SK-N-SH treated with all-trans-retinoic acid at 6 μM for 48 hours (cell line): ENCODE data around the gene SLC9B1.

ENCODE experiments used
- ATAC-seq: fragments of 200-7000 bp; cut with Tn5 transposase; 3 replicates; pipeline ENCODE4 v1.9.1; 2020; ENCODE audit warnings: mild to moderate bottlenecking, moderate library complexity
- ARNTL ChIP-seq: fragments of 450-650 bp; formaldehyde crosslinking; IDR thresholded peaks from 2 replicates; pipeline ENCODE4 v1.5.0; 2020; ENCODE audit warnings: low read depth, mild to moderate bottlenecking, moderate library complexity, borderline replicate concordance
- BACH2 ChIP-seq: fragments of 250-450 bp; sonication (Bioruptor Pico); IDR thresholded peaks from 2 replicates; pipeline ENCODE4 v1.9.0; 2021; ENCODE audit warnings: mild to moderate bottlenecking, borderline replicate concordance
- CSDC2 ChIP-seq: fragments of 250-450 bp; sonication (Bioruptor Pico); IDR thresholded peaks from 2 replicates; pipeline ENCODE4 v1.5.0; 2020; ENCODE audit warnings: mild to moderate bottlenecking, moderate library complexity
- CSRNP3 ChIP-seq: fragments of 250-450 bp; sonication (Bioruptor Pico); IDR thresholded peaks from 2 replicates; pipeline ENCODE4 v1.5.1; 2021; ENCODE audit warnings: mild to moderate bottlenecking, moderate library complexity
- ESRRG ChIP-seq: fragments of 250-450 bp; sonication (Bioruptor Pico); IDR thresholded peaks from 2 replicates; pipeline ENCODE4 v1.6.1; 2021; ENCODE audit warnings: mild to moderate bottlenecking
- GLIS3 ChIP-seq: fragments of 250-450 bp; sonication (Bioruptor Pico); IDR thresholded peaks from 2 replicates; pipeline ENCODE4 v1.5.0; 2020; ENCODE audit warnings: mild to moderate bottlenecking, moderate library complexity
- ISL1 ChIP-seq: fragments of 250-450 bp; sonication (Bioruptor Pico); IDR thresholded peaks from 2 replicates; pipeline ENCODE4 v2.1.2; 2022; ENCODE audit warnings: mild to moderate bottlenecking, moderate library complexity
- PATZ1 ChIP-seq: fragments of 250-450 bp; sonication (Bioruptor Pico); IDR thresholded peaks from 2 replicates; pipeline ENCODE4 v1.8.0; 2020; ENCODE audit warnings: mild to moderate bottlenecking, moderate library complexity, borderline replicate concordance
- PPARA ChIP-seq: fragments of 250-450 bp; sonication (Bioruptor Pico); IDR thresholded peaks from 2 replicates; pipeline ENCODE4 v1.5.0; 2020; ENCODE audit warnings: mild to moderate bottlenecking, borderline replicate concordance
- RARB ChIP-seq: fragments of 250-450 bp; sonication (Bioruptor Pico); IDR thresholded peaks from 2 replicates; pipeline ENCODE4 v1.8.0; 2021; ENCODE audit warnings: mild to moderate bottlenecking, moderate library complexity
- SNAI2 ChIP-seq: fragments of 250-450 bp; sonication (Bioruptor Pico); IDR thresholded peaks from 2 replicates; pipeline ENCODE4 v1.5.0; 2020; ENCODE audit warnings: mild to moderate bottlenecking, moderate library complexity
- TCF4 ChIP-seq: fragments of 250-450 bp; sonication (Bioruptor Pico); IDR thresholded peaks from 2 replicates; pipeline ENCODE4 v1.8.0; 2021; ENCODE audit warnings: mild to moderate bottlenecking, moderate library complexity, borderline replicate concordance
- TOX ChIP-seq: fragments of 250-450 bp; sonication (Bioruptor Pico); IDR thresholded peaks from 2 replicates; pipeline ENCODE4 v1.8.0; 2021; ENCODE audit warnings: mild to moderate bottlenecking, moderate library complexity, borderline replicate concordance
- TSHZ2 ChIP-seq: fragments of 250-450 bp; sonication (Bioruptor Pico); IDR thresholded peaks from 2 replicates; pipeline ENCODE4 v1.5.0; 2020; ENCODE audit warnings: mild to moderate bottlenecking, moderate library complexity
- ZC3H10 ChIP-seq: fragments of 250-450 bp; sonication (Bioruptor Pico); IDR thresholded peaks from 2 replicates; pipeline ENCODE4 v1.5.1; 2021; ENCODE audit warnings: mild to moderate bottlenecking, moderate library complexity
- ZFP3 ChIP-seq: fragments of 250-450 bp; sonication (Bioruptor Pico); IDR thresholded peaks from 2 replicates; pipeline ENCODE4 v1.5.0; 2020; ENCODE audit warnings: mild to moderate bottlenecking, moderate library complexity
- ZFP30 ChIP-seq: fragments of 450-650 bp; formaldehyde crosslinking; IDR thresholded peaks from 2 replicates; pipeline ENCODE4 v1.5.0; 2022; ENCODE audit warnings: mild to moderate bottlenecking, moderate library complexity
- ZNF565 ChIP-seq: fragments of 450-650 bp; formaldehyde crosslinking; conservative IDR thresholded peaks from 2 replicates; pipeline ENCODE4 v1.5.0; 2020; ENCODE audit warnings: low read depth, mild to moderate bottlenecking, moderate library complexity
- ZNF70 ChIP-seq: fragments of 450-650 bp; formaldehyde crosslinking; IDR thresholded peaks from 2 replicates; pipeline ENCODE4 v1.5.0; 2020; ENCODE audit warnings: mild to moderate bottlenecking, moderate library complexity
- ZNF8 ChIP-seq: fragments of 450-650 bp; formaldehyde crosslinking; IDR thresholded peaks from 2 replicates; pipeline ENCODE4 v1.5.0; 2020; ENCODE audit warnings: mild to moderate bottlenecking, moderate library complexity
- TF ChIP-seq, protein P1 (sequence below): fragments of 250-450 bp; sonication (Bioruptor Pico); IDR thresholded peaks from 2 replicates; pipeline ENCODE4 v1.8.0; 2021; ENCODE audit warnings: low read depth, mild to moderate bottlenecking, moderate library complexity, borderline replicate concordance
- TF ChIP-seq, protein P2 (sequence below): fragments of 250-450 bp; sonication (Bioruptor Pico); IDR thresholded peaks from 2 replicates; pipeline ENCODE4 v1.5.1; 2020; ENCODE audit warnings: low read depth, mild to moderate bottlenecking, moderate library complexity

SLC9B1 gene

DNA sequence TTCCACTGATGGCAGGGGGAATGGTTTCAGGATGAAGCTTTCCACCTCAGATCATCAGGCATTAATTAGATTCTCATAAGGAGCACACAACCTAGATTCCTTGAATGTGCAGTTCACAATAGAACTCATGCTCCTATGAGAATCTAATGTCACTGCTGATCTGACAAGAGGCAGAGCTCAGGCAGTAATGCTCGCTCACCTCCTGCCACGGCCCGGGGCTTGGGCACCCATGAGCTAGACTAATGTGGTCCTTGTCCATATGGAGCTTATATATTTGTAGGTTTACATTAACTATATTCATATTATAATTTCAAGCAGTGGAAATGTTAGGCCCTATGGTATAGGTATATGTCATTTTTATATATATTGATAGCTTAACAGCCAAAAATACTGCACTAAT lies 32.6 kb upstream of the SLC9B1 start:
- TF ChIP-seq SNAI2 (CRISPR knock-in tag) (no peak), ESRRG (no peak), ISL1 (CRISPR knock-in tag) (no peak), ZNF8 (CRISPR knock-in tag) (no peak), ZFP3 (CRISPR knock-in tag) (no peak), ZNF565 (CRISPR knock-in tag) (no peak), PATZ1 (CRISPR knock-in tag) (no peak), CSRNP3 (CRISPR knock-in tag) (no peak), ARNTL (CRISPR knock-in tag) (no peak), GLIS3 (CRISPR knock-in tag) (no peak), ZC3H10 (no peak), TOX (CRISPR knock-in tag) (no peak), TCF4 (CRISPR knock-in tag) (no peak), PPARA (CRISPR knock-in tag) (no peak), ZNF70 (CRISPR knock-in tag) (no peak), TSHZ2 (CRISPR knock-in tag) (no peak), CSDC2 (CRISPR knock-in tag) (no peak), BACH2 (CRISPR knock-in tag) (no peak), ZFP30 (CRISPR knock-in tag) (no peak)
- TF ChIP-seq, protein P1, sequence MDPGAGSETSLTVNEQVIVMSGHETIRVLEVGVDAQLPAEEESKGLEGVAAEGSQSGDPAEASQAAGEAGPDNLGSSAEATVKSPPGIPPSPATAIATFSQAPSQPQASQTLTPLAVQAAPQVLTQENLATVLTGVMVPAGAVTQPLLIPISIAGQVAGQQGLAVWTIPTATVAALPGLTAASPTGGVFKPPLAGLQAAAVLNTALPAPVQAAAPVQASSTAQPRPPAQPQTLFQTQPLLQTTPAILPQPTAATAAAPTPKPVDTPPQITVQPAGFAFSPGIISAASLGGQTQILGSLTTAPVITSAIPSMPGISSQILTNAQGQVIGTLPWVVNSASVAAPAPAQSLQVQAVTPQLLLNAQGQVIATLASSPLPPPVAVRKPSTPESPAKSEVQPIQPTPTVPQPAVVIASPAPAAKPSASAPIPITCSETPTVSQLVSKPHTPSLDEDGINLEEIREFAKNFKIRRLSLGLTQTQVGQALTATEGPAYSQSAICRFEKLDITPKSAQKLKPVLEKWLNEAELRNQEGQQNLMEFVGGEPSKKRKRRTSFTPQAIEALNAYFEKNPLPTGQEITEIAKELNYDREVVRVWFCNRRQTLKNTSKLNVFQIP (CRISPR knock-in tag), result no peak
- ATAC-seq, result no peak

GRCh38 chr4:103050736-103051436 lies 31.4 kb upstream of the SLC9B1 start:
- ATAC-seq, result peak; percentile 40; the same call in 1 of the 3 replicates
- no peak for TF ChIP-seq ESRRG
- TF ChIP-seq CSRNP3 (CRISPR knock-in tag), result no peak
- TF ChIP-seq GLIS3 (CRISPR knock-in tag), result no peak
- TF ChIP-seq RARB, result no peak
- TF ChIP-seq TOX (CRISPR knock-in tag), result no peak
- TF ChIP-seq ZFP30 (CRISPR knock-in tag), result no peak
- no peak for TF ChIP-seq PATZ1 (CRISPR knock-in tag)
- TF ChIP-seq BACH2 (CRISPR knock-in tag), result no peak
- TF ChIP-seq ISL1 (CRISPR knock-in tag), result no peak
- no peak for TF ChIP-seq ZNF8 (CRISPR knock-in tag)
- TF ChIP-seq, protein P1 (CRISPR knock-in tag), result no peak
- TF ChIP-seq TCF4 (CRISPR knock-in tag), result no peak
- no peak for TF ChIP-seq ZNF70 (CRISPR knock-in tag)
- no peak for TF ChIP-seq ARNTL (CRISPR knock-in tag)
- TF ChIP-seq, protein P2, sequence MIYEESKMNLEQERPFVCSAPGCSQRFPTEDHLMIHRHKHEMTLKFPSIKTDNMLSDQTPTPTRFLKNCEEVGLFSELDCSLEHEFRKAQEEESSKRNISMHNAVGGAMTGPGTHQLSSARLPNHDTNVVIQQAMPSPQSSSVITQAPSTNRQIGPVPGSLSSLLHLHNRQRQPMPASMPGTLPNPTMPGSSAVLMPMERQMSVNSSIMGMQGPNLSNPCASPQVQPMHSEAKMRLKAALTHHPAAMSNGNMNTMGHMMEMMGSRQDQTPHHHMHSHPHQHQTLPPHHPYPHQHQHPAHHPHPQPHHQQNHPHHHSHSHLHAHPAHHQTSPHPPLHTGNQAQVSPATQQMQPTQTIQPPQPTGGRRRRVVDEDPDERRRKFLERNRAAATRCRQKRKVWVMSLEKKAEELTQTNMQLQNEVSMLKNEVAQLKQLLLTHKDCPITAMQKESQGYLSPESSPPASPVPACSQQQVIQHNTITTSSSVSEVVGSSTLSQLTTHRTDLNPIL (CRISPR knock-in tag), result no peak
